ENCODE results near the gene GTPBP8. TPM values are rescaled to one million over a fixed set of nuclear protein-coding genes. Genes with fewer than 3 reads are reported as not detected.

GTPBP8 gene
- total and polyA plus RNA-seq, 2 donors (not counting 3 experiments of a cell fraction or from before 2014, with no cell fraction given): 13.7 to 20.2 TPM

DNA sequence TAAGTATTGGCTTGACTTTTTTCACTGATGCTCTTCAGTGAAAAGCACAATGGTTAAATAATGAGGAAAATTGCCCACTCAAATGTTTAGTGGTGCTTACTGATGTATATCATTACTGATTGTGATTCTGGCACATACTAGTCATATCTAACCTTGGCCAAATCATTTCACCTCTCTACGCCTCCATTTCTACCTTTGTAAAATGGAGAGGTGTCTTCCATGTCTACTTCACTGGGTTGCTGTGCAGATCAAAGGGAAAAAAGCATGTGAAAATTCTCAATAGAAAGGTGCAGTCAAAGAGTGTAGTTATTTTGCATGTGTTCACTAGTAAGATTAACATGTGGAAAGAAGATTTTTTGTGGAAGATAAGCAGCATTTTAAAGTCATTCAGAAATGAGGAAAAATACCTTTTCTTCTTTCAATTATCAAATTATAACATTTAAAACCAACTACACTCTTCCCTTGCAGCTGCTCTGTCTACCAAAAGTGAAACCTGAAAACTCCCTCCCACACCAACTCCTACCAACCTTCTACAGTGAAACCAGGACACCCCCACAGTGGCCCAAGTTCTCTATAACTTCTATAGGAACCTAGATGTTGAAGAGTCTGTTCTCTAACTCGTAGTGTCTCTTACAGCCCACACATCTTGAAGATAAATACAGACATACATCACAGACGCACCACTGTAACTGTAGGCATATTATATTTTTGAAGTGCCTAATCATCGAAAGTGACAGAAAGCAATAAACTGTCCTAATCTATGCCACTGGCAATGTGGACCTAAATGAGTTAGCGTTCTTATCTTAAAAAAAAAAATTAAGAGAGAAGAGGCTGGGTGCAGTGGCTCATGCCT is 17.2 kb upstream of the GTPBP8 start:
- Histone ChIP-seq H4K20me1 (replicated peaks; ENCODE audit: control insufficient read depth, extremely low read depth, insufficient read depth, low read length) (no peaks in the 10 kb centered on the region), H3K27me3 (ENCODE audit: control insufficient read depth in 2 of 2, insufficient read depth in 2 of 2, low read length in 2 of 2) (peaks cover 9 to 31% of the 10 kb centered on the region in 2 experiments), H3K27ac (ENCODE audit: insufficient read depth, low read depth, low read length) (no peak overlapping the region), H3K79me2 (ENCODE audit: control insufficient read depth, insufficient read depth, low read length) (no peaks in the 10 kb centered on the region), H3K36me3 (ENCODE audit: control insufficient read depth in 2 of 2, extremely low read depth in 1 of 2, insufficient read depth in 2 of 2, low read length in 2 of 2) (no peaks in the 10 kb centered on the region), H3K4me3 (replicated peaks in 1 of 3; ENCODE audit: insufficient read depth in 1 of 3, low read depth in 1 of 3, low read length in 3 of 3) (no peak overlapping the region), H3K4me1 (ENCODE audit: control insufficient read depth, extremely low read depth, insufficient read depth, low read length) (no peaks in the 10 kb centered on the region), H3K4me2 (ENCODE audit: insufficient read depth, low read length) (no peak overlapping the region), H3K9me3 (replicated peaks; ENCODE audit: control insufficient read depth, insufficient read depth, low read length) (no peaks in the 10 kb centered on the region), H3K9me1 (replicated peaks; ENCODE audit: control insufficient read depth, extremely low read depth, insufficient read depth, low read length) (no peaks in the 10 kb centered on the region), H2AFZ (ENCODE audit: low read depth, low read length) (no peak overlapping the region), H3K9ac (replicated peaks; ENCODE audit: extremely low read depth, insufficient read depth, low read length) (no peak overlapping the region)
- peak; percentile 50 for FAIRE-seq
- intact Hi-C loops (cut with micrococcal nuclease) (no loop called here), dilution Hi-C loops (cut with MboI; ENCODE audit: extremely low pct_ligation_motif_present, low sequenced_read_pairs) (no loop called here)
- ChIA-PET POLR2A (no interaction called here), CTCF (interaction anchor here (1.1 to 4.0 kb wide), 2 partner anchors 13 to 239 kb away, joined by 3 to 22 read pairs; no protein-coding TSS in a partner anchor)
- no TSS peak for BruUV-seq (replicated peaks)
- DNase-seq (ENCODE audit: low read depth, low spot score): no peak
- no peak for TF ChIP-seq GATA2 (IDR thresholded peaks at IDR 0.05; ENCODE audit: insufficient read depth, insufficient read length, low read depth, low read length)
- no peak for TF ChIP-seq POLR2A (IDR thresholded peaks at IDR 0.05; ENCODE audit: low read depth, low read length)
- no peak for TF ChIP-seq POLR2AphosphoS5 (IDR thresholded peaks at IDR 0.05; ENCODE audit: insufficient read depth, low read depth, low read length)
- TF ChIP-seq, protein P1, sequence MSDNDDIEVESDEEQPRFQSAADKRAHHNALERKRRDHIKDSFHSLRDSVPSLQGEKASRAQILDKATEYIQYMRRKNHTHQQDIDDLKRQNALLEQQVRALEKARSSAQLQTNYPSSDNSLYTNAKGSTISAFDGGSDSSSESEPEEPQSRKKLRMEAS (IDR thresholded peaks at IDR 0.05; ENCODE audit: insufficient read depth, insufficient read length): no peak
- no peak for TF ChIP-seq EZH2 (IDR thresholded peaks at IDR 0.05; ENCODE audit: borderline replicate concordance, low read depth, low read length, severe bottlenecking)
- TF ChIP-seq, protein P2, sequence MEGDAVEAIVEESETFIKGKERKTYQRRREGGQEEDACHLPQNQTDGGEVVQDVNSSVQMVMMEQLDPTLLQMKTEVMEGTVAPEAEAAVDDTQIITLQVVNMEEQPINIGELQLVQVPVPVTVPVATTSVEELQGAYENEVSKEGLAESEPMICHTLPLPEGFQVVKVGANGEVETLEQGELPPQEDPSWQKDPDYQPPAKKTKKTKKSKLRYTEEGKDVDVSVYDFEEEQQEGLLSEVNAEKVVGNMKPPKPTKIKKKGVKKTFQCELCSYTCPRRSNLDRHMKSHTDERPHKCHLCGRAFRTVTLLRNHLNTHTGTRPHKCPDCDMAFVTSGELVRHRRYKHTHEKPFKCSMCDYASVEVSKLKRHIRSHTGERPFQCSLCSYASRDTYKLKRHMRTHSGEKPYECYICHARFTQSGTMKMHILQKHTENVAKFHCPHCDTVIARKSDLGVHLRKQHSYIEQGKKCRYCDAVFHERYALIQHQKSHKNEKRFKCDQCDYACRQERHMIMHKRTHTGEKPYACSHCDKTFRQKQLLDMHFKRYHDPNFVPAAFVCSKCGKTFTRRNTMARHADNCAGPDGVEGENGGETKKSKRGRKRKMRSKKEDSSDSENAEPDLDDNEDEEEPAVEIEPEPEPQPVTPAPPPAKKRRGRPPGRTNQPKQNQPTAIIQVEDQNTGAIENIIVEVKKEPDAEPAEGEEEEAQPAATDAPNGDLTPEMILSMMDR (IDR thresholded peaks at IDR 0.05; ENCODE audit: extremely low read depth in 1 of 2, insufficient read depth in 1 of 2, low read depth in 1 of 2, low read length in 2 of 2): no peak
- no peak for TF ChIP-seq MYC (IDR thresholded peaks at IDR 0.05; ENCODE audit: low read depth, low read length)
- no peak for TF ChIP-seq JUN (IDR thresholded peaks at IDR 0.05; ENCODE audit: borderline replicate concordance, insufficient read depth, insufficient read length, low read depth)
- TF ChIP-seq FOS (IDR thresholded peaks at IDR 0.05; ENCODE audit: borderline replicate concordance, insufficient read depth, low read length): no peak

Data from endothelial cell of umbilical vein (primary cell).